ENCODE data around the gene NTNG2.

GRCh38 chr9:132243156-132244074 lies 81.6 kb downstream of the NTNG2 start:
- TF ChIP-seq CTCF (IDR thresholded peaks at IDR 0.05) (no peak), POLR2AphosphoS5 (IDR thresholded peaks at IDR 0.05) (no peak), POLR2A (IDR thresholded peaks at IDR 0.05) (no peak)
